ENCODE data around the gene CACNB2. TPM values are rescaled to one million over a fixed set of nuclear protein-coding genes. Genes with fewer than 3 reads are reported as not detected.

CACNB2 gene
- total RNA-seq, 1 experiment from 2014 or later: 0.07 TPM

- no peaks in the 10 kb centered on the region for H4K20me1 ChIP-seq (ENCODE audit: low read length)
- ChIA-PET CTCF (no interaction called here), POLR2A (ENCODE audit: unreplicated experiment) (no interaction called here)
- H3K4me3 ChIP-seq (ENCODE audit: low read length): no peak overlapping the region
- H2AFZ ChIP-seq (ENCODE audit: low read length): no peak overlapping the region
- no peaks in the 10 kb centered on the region for H3K4me1 ChIP-seq (ENCODE audit: insufficient read depth, low read length)
- no peak overlapping the region for H3K4me2 ChIP-seq (ENCODE audit: low read length)
- no peaks in the 10 kb centered on the region for H3F3A ChIP-seq (ENCODE audit: low read length, unreplicated experiment)
- H3K9me2 ChIP-seq (replicated peaks; ENCODE audit: low read length): no peaks in the 10 kb centered on the region
- ATAC-seq (no peak), DNase-seq (no peak)
- no peaks in the 10 kb centered on the region for H3K9me3 ChIP-seq (ENCODE audit: low read length)
- H3K79me2 ChIP-seq (ENCODE audit: low read length): no peaks in the 10 kb centered on the region
- intact Hi-C loops (cut with micrococcal nuclease): no loop called here
- no peak overlapping the region for H3K27ac ChIP-seq (ENCODE audit: low read length)
- H3K9ac ChIP-seq (ENCODE audit: low read length): no peak overlapping the region
- BruUV-seq (replicated peaks): no TSS peak
- TF ChIP-seq, protein P1, sequence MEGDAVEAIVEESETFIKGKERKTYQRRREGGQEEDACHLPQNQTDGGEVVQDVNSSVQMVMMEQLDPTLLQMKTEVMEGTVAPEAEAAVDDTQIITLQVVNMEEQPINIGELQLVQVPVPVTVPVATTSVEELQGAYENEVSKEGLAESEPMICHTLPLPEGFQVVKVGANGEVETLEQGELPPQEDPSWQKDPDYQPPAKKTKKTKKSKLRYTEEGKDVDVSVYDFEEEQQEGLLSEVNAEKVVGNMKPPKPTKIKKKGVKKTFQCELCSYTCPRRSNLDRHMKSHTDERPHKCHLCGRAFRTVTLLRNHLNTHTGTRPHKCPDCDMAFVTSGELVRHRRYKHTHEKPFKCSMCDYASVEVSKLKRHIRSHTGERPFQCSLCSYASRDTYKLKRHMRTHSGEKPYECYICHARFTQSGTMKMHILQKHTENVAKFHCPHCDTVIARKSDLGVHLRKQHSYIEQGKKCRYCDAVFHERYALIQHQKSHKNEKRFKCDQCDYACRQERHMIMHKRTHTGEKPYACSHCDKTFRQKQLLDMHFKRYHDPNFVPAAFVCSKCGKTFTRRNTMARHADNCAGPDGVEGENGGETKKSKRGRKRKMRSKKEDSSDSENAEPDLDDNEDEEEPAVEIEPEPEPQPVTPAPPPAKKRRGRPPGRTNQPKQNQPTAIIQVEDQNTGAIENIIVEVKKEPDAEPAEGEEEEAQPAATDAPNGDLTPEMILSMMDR (conservative IDR thresholded peaks at IDR 0.05; ENCODE audit: low read depth, low read length): no peak
- TF ChIP-seq EZH2phosphoT487 (IDR thresholded peaks at IDR 0.05; ENCODE audit: borderline replicate concordance, low read length) (no peak), EZH2 (IDR thresholded peaks at IDR 0.05; ENCODE audit: low read length, unreplicated experiment) (no peak)
- no peaks in the 10 kb centered on the region for H3K36me3 ChIP-seq (ENCODE audit: low read depth, low read length)
- no peaks in the 10 kb centered on the region for H3K27me3 ChIP-seq (ENCODE audit: low read length)
These were observed 269.6 kb downstream of the CACNB2 start for GRCh38 chr10:18409599-18410397.

GRCh38 chr10:18414061-18414460 lies 273.8 kb downstream of the CACNB2 start:
- intact Hi-C loops (cut with micrococcal nuclease): no loop called here
- Histone ChIP-seq H2AFZ (ENCODE audit: low read length) (no peak overlapping the region), H3K9me2 (replicated peaks; ENCODE audit: low read length) (no peaks in the 10 kb centered on the region), H3K9ac (ENCODE audit: low read length) (no peak overlapping the region), H3K4me2 (ENCODE audit: low read length) (no peak overlapping the region), H3K9me3 (ENCODE audit: low read length) (no peaks in the 10 kb centered on the region), H3K27ac (ENCODE audit: low read length) (no peak overlapping the region), H3F3A (ENCODE audit: low read length, unreplicated experiment) (no peaks in the 10 kb centered on the region), H3K36me3 (ENCODE audit: low read depth, low read length) (no peaks in the 10 kb centered on the region), H3K27me3 (ENCODE audit: low read length) (no peaks in the 10 kb centered on the region), H4K20me1 (ENCODE audit: low read length) (no peaks in the 10 kb centered on the region), H3K79me2 (ENCODE audit: low read length) (no peaks in the 10 kb centered on the region), H3K4me1 (ENCODE audit: insufficient read depth, low read length) (no peaks in the 10 kb centered on the region), H3K4me3 (ENCODE audit: low read length) (no peak overlapping the region)
- no TSS peak for BruUV-seq (replicated peaks)
- ChIA-PET POLR2A (ENCODE audit: unreplicated experiment) (no interaction called here), CTCF (no interaction called here)
- ATAC-seq: no peak
- no peak for TF ChIP-seq EZH2 (IDR thresholded peaks at IDR 0.05; ENCODE audit: low read length, unreplicated experiment)
- TF ChIP-seq, protein P1 (conservative IDR thresholded peaks at IDR 0.05; ENCODE audit: low read depth, low read length): no peak
- no peak for TF ChIP-seq EZH2phosphoT487 (IDR thresholded peaks at IDR 0.05; ENCODE audit: borderline replicate concordance, low read length)
- DNase-seq: no peak

DNA sequence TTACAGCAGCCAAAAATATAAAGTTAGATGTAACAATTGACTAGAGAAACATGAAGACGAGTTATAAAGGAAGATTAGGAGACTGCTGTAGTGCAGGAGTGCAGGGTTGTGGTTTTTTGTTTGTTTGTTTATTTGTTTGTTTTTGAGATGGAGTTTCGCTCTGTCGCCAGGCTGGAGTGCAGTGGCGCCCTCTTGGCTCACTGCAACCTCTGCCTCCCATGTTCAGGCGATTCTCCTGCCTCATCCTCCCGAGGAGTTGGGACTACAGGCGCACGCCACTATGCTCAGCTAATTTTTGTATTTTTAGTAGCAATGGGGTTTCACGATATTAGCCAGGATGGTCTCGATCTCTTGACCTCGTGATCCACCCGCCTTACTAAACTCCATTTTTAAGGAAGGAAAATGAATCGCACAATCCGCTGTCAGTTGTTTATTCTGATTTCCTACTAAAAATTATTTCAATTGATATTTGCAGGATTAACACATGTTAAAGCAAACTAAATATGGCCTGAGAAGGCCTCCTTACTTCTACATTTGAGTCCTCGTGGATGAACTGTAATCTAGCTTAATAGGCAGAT lies 277.8 kb downstream of the CACNB2 start:
- Histone ChIP-seq H3K4me3 (ENCODE audit: low read length) (no peak overlapping the region), H3K79me2 (ENCODE audit: low read length) (no peaks in the 10 kb centered on the region), H3F3A (ENCODE audit: low read length, unreplicated experiment) (no peaks in the 10 kb centered on the region), H3K4me1 (ENCODE audit: insufficient read depth, low read length) (no peaks in the 10 kb centered on the region), H3K27me3 (ENCODE audit: low read length) (no peaks in the 10 kb centered on the region), H3K9ac (ENCODE audit: low read length) (no peak overlapping the region), H3K36me3 (ENCODE audit: low read depth, low read length) (no peaks in the 10 kb centered on the region), H4K20me1 (ENCODE audit: low read length) (no peaks in the 10 kb centered on the region), H3K27ac (ENCODE audit: low read length) (no peak overlapping the region), H3K9me3 (ENCODE audit: low read length) (no peaks in the 10 kb centered on the region), H2AFZ (ENCODE audit: low read length) (no peak overlapping the region), H3K9me2 (replicated peaks; ENCODE audit: low read length) (no peaks in the 10 kb centered on the region), H3K4me2 (ENCODE audit: low read length) (no peak overlapping the region)
- ChIA-PET CTCF (no interaction called here), POLR2A (ENCODE audit: unreplicated experiment) (no interaction called here)
- no TSS peak for BruUV-seq (replicated peaks)
- no peak for DNase-seq
- intact Hi-C loops (cut with micrococcal nuclease): no loop called here
- no peak for ATAC-seq
- TF ChIP-seq EZH2phosphoT487 (IDR thresholded peaks at IDR 0.05; ENCODE audit: borderline replicate concordance, low read length): no peak
- no peak for TF ChIP-seq EZH2 (IDR thresholded peaks at IDR 0.05; ENCODE audit: low read length, unreplicated experiment)
- TF ChIP-seq, protein P1 (conservative IDR thresholded peaks at IDR 0.05; ENCODE audit: low read depth, low read length): no peak
